AG04450 (cell line): ENCODE data around the gene NDE1. TPM values are rescaled to one million over a fixed set of nuclear protein-coding genes. Genes with fewer than 3 reads are reported as not detected.

Experiments
- CTCF ChIA-PET: fragments of 300-600, 350-600 bp; formaldehyde crosslinking; extraction: SDS; loops from one replicate; lab custom pipeline; 2022; ENCODE audit warnings: antibody characterized with exemption, inconsistent platforms; lab: Charles Lee
- POLR2A ChIA-PET: fragments of 350-600 bp; formaldehyde crosslinking; extraction: SDS; loops from one replicate; lab custom pipeline; 2021; ENCODE audit warnings: antibody characterized with exemption, inconsistent platforms; lab: Yijun Ruan, JAX
- DNase-seq: peaks from one replicate; pipeline ENCODE4 v3.0.0-alpha.2; 2011; ENCODE audit warnings: low read depth, low spot score
- H3K27ac ChIP-seq: one replicate; pipeline ENCODE4 v1.5.1; 2012; ENCODE audit warnings: low read depth, low read length, control low read depth
- H3K27me3 ChIP-seq: one replicate; pipeline ENCODE4 v1.6.0; 2012; ENCODE audit warnings: low read length; ENCODE audit not compliant: control insufficient read depth, insufficient read depth
- H3K4me3 ChIP-seq: 2 replicates; pipeline ENCODE4 v1.5.1; 2011; ENCODE audit warnings: mild to moderate bottlenecking, low read depth, low read length, control low read depth
- H3K9me3 ChIP-seq: 2 replicates; pipeline ENCODE4 v1.5.1; 2012; ENCODE audit warnings: low read length; ENCODE audit not compliant: control insufficient read depth, insufficient read depth
- polyA plus RNA-seq: library from polyadenylated mRNA; depleted of rRNA; stranded (reverse); fragments of >200 nt; gene quantifications from 2 replicates; pipeline ENCODE4 v1.2.3, GENCODE V29; 2011
- TF ChIP-seq, protein P1 (sequence below): IDR thresholded peaks from 2 replicates; pipeline ENCODE4 v1.5.1; 2011; ENCODE audit warnings: low read depth, low read length, control low read depth, inconsistent platforms

The NDE1 gene
- polyA plus RNA-seq, 1 experiment, result 29.9 TPM

DNA sequence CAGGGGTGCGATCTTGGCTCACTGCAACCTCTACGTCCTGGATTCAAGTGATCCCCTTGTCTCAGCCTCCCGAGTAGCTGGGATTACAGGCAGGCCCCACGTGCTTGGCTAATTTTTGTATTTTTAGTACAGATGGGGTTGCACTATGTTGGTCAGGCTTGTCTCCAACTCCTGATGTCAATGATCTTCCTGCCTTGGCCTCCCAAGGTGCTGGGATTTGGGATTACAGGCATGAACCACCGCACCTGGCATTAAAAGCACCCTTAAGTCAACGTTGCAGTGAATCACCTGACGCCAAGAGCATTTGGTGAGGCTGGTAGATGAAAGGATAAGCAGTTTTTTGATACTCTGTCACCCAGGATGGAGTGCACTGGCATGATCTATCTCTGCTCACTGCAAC, 59.0 kb downstream of the NDE1 start:
- TF ChIP-seq, protein P1, sequence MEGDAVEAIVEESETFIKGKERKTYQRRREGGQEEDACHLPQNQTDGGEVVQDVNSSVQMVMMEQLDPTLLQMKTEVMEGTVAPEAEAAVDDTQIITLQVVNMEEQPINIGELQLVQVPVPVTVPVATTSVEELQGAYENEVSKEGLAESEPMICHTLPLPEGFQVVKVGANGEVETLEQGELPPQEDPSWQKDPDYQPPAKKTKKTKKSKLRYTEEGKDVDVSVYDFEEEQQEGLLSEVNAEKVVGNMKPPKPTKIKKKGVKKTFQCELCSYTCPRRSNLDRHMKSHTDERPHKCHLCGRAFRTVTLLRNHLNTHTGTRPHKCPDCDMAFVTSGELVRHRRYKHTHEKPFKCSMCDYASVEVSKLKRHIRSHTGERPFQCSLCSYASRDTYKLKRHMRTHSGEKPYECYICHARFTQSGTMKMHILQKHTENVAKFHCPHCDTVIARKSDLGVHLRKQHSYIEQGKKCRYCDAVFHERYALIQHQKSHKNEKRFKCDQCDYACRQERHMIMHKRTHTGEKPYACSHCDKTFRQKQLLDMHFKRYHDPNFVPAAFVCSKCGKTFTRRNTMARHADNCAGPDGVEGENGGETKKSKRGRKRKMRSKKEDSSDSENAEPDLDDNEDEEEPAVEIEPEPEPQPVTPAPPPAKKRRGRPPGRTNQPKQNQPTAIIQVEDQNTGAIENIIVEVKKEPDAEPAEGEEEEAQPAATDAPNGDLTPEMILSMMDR, result no peak
- no peaks in the 10 kb centered on the region for H3K9me3 ChIP-seq
- POLR2A ChIA-PET, result no interaction called here
- DNase-seq, result no peak
- CTCF ChIA-PET, result interaction anchor here (0.6 to 0.7 kb wide), 2 partner anchors 413 to 419 kb away, joined by 3 to 7 read pairs; no protein-coding TSS in a partner anchor
- no peaks in the 10 kb centered on the region for H3K27me3 ChIP-seq
- no peak overlapping the region for H3K27ac ChIP-seq
- H3K4me3 ChIP-seq, result no peak overlapping the region

GRCh38 chr16:15714393-15715172, 64.5 kb downstream of the NDE1 start:
- no peak for DNase-seq
- H3K27me3 ChIP-seq, result no peaks in the 10 kb centered on the region
- CTCF ChIA-PET, result no interaction called here
- no peak overlapping the region for H3K4me3 ChIP-seq
- TF ChIP-seq, protein P1, result no peak
- POLR2A ChIA-PET, result interaction anchor here (0.6 kb wide), 1 partner anchor 15 kb away, joined by 4 read pairs; no protein-coding TSS in a partner anchor
- H3K27ac ChIP-seq, result no peak overlapping the region
- H3K9me3 ChIP-seq, result no peaks in the 10 kb centered on the region; the same call in 1 of the 2 replicates

DNA sequence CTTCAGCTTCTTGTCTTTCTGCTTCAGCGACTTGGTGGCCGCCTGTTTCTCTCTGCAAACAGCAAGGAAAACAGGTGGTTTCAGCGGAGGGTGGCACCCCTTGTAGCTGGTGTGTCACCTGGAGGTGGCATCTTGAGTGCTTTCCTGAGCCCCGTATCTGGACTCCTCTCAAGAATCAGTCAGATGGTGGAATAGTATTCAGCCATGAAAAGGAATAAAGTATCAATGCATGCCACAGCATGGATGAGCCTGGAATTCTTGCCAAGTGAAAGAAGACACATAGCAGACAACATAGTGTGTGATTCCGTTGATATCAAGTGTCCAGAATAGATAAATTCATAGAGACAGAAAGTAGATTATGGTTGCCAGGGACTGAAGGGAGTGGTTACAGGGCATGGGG, 65.2 kb downstream of the NDE1 start:
- H3K9me3 ChIP-seq, result no peaks in the 10 kb centered on the region; the same call in 1 of the 2 replicates
- DNase-seq, result no peak
- ChIA-PET CTCF (no interaction called here), POLR2A (interaction anchor here (0.6 kb wide), 1 partner anchor 14 kb away, joined by 4 read pairs; no protein-coding TSS in a partner anchor)
- no peaks in the 10 kb centered on the region for H3K27me3 ChIP-seq
- TF ChIP-seq, protein P1, result no peak
- H3K4me3 ChIP-seq, result no peak overlapping the region
- no peak overlapping the region for H3K27ac ChIP-seq

- no peak overlapping the region for H3K4me3 ChIP-seq
- H3K27me3 ChIP-seq, result no peaks in the 10 kb centered on the region
- no peak overlapping the region for H3K27ac ChIP-seq
- ChIA-PET CTCF (interaction anchor here (1.7 kb wide), 1 partner anchor 12 kb away, joined by 5 read pairs; no protein-coding TSS in a partner anchor), POLR2A (no interaction called here)
- H3K9me3 ChIP-seq, result no peaks in the 10 kb centered on the region; the same call in 1 of the 2 replicates
- DNase-seq, result no peak
- TF ChIP-seq, protein P1, result no peak
These were observed 66.8 kb downstream of the NDE1 start for GRCh38 chr16:15716694-15717447.
